ENCODE results near the gene BTF3. TPM values are rescaled to one million over a fixed set of nuclear protein-coding genes. Genes with fewer than 3 reads are reported as not detected.

Gene BTF3
- total and polyA plus RNA-seq, 2 of the 8 experiments (the other 6 are each of a cell fraction or from before 2014, with no cell fraction given): 396 to 754 TPM

DNA sequence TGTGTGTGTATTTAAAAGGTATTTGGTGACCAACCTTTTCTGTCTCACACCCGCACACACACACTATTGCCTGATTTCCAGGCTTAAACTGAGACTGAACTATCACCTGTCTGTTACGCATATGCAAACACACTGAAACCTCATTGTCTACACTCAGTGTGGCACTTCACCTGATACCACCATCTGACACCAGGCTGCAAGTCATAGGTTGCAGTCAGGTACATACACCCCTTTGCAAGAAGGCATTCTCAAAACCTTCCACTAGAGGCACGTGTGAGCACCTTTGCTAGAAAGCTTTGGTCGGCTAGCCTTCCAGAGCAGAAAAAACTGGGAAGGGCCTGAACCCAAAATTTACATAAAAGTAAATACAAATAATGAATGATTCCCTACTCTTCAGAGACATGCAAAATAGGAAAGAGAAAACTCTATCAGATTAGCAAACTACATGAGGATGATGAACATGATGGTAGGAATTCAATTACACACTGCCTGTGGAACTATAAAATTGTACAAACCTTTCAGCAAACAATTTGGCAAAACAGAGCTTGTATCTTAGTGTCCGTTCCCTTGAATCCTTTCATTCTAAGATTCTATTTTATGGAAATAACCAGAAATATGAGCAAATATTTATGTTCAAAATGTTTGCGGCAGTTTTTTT, 43.7 kb upstream of the BTF3 start (continued):
- TF ChIP-seq CEBPB (IDR thresholded peaks at IDR 0.05; ENCODE audit: low read depth, low read length) (no peak), CREB1 (IDR thresholded peaks at IDR 0.05) (peak; percentile 55), MAX (IDR thresholded peaks at IDR 0.05) (peak; percentile 65), SUZ12 (IDR thresholded peaks at IDR 0.05; ENCODE audit: low read length) (no peak), BRCA1 (IDR thresholded peaks at IDR 0.05; ENCODE audit: low read depth, low read length) (peak; percentile 30; the same call in 1 of the 2 replicates), CTBP2 (IDR thresholded peaks at IDR 0.05; ENCODE audit: borderline replicate concordance, insufficient read depth, insufficient read length, low read length) (no peak), GABPA (IDR thresholded peaks at IDR 0.05; ENCODE audit: borderline replicate concordance, insufficient read depth, low read length) (no peak), EZH2 (IDR thresholded peaks at IDR 0.05; ENCODE audit: low read depth, low read length, severe bottlenecking) (no peak), KDM4A (IDR thresholded peaks at IDR 0.05; ENCODE audit: low read depth, low read length, severe bottlenecking) (no peak), KDM1A (IDR thresholded peaks at IDR 0.05; ENCODE audit: borderline replicate concordance, low read length) (no peak), SIRT6 (IDR thresholded peaks at IDR 0.05; ENCODE audit: low read length) (no peak), TEAD4 (IDR thresholded peaks at IDR 0.05; ENCODE audit: low read depth, low read length) (peak; percentile 59; the same call in 1 of the 2 replicates), EGR1 (IDR thresholded peaks at IDR 0.05; ENCODE audit: borderline replicate concordance, low read depth, low read length) (no peak), BACH1 (IDR thresholded peaks at IDR 0.05; ENCODE audit: low read length) (0 out of 2 replicates have a peak, but pooled peaks have one; percentile 19), SP2 (IDR thresholded peaks at IDR 0.05; ENCODE audit: low read length) (no peak), CHD1 (IDR thresholded peaks at IDR 0.05; ENCODE audit: low read depth, low read length) (no peak), ASH2L (IDR thresholded peaks at IDR 0.05; ENCODE audit: low read length) (no peak), BCL11A (IDR thresholded peaks at IDR 0.05; ENCODE audit: low read depth in 2 of 2, low read length in 2 of 2) (no peak), POLR2AphosphoS5 (IDR thresholded peaks at IDR 0.05; ENCODE audit: low read depth, low read length) (no peak), SP1 (IDR thresholded peaks at IDR 0.05; ENCODE audit: low read depth, low read length) (no peak)
- TF ChIP-seq, protein P1, sequence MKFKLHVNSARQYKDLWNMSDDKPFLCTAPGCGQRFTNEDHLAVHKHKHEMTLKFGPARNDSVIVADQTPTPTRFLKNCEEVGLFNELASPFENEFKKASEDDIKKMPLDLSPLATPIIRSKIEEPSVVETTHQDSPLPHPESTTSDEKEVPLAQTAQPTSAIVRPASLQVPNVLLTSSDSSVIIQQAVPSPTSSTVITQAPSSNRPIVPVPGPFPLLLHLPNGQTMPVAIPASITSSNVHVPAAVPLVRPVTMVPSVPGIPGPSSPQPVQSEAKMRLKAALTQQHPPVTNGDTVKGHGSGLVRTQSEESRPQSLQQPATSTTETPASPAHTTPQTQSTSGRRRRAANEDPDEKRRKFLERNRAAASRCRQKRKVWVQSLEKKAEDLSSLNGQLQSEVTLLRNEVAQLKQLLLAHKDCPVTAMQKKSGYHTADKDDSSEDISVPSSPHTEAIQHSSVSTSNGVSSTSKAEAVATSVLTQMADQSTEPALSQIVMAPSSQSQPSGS (IDR thresholded peaks at IDR 0.05; ENCODE audit: low read length): peak; percentile 56; the same call in 1 of the 2 replicates
- TF ChIP-seq, protein P2, sequence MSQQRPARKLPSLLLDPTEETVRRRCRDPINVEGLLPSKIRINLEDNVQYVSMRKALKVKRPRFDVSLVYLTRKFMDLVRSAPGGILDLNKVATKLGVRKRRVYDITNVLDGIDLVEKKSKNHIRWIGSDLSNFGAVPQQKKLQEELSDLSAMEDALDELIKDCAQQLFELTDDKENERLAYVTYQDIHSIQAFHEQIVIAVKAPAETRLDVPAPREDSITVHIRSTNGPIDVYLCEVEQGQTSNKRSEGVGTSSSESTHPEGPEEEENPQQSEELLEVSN (IDR thresholded peaks at IDR 0.05): no peak
